ENCODE measurements around the gene TM2D3.

The TM2D3 gene

GRCh38 chr15:101614761-101615160 is 37.4 kb downstream of the TM2D3 start:
- Mint-ChIP-seq H3K4me1 (peaks cover 95% of the 10 kb centered on the region), H3K27me3 (ENCODE audit: low read depth, poor library complexity) (peaks cover 16% of the 10 kb centered on the region), H3K27ac (no peak overlapping the region), H3K9me3 (no peaks in the 10 kb centered on the region), H3K36me3 (ENCODE audit: low read depth) (no peaks in the 10 kb centered on the region), H3K4me3 (no peak overlapping the region)
- TF ChIP-seq, protein P1, sequence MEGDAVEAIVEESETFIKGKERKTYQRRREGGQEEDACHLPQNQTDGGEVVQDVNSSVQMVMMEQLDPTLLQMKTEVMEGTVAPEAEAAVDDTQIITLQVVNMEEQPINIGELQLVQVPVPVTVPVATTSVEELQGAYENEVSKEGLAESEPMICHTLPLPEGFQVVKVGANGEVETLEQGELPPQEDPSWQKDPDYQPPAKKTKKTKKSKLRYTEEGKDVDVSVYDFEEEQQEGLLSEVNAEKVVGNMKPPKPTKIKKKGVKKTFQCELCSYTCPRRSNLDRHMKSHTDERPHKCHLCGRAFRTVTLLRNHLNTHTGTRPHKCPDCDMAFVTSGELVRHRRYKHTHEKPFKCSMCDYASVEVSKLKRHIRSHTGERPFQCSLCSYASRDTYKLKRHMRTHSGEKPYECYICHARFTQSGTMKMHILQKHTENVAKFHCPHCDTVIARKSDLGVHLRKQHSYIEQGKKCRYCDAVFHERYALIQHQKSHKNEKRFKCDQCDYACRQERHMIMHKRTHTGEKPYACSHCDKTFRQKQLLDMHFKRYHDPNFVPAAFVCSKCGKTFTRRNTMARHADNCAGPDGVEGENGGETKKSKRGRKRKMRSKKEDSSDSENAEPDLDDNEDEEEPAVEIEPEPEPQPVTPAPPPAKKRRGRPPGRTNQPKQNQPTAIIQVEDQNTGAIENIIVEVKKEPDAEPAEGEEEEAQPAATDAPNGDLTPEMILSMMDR (IDR thresholded peaks at IDR 0.05), result no peak
- DNase-seq, result no peak

DNA sequence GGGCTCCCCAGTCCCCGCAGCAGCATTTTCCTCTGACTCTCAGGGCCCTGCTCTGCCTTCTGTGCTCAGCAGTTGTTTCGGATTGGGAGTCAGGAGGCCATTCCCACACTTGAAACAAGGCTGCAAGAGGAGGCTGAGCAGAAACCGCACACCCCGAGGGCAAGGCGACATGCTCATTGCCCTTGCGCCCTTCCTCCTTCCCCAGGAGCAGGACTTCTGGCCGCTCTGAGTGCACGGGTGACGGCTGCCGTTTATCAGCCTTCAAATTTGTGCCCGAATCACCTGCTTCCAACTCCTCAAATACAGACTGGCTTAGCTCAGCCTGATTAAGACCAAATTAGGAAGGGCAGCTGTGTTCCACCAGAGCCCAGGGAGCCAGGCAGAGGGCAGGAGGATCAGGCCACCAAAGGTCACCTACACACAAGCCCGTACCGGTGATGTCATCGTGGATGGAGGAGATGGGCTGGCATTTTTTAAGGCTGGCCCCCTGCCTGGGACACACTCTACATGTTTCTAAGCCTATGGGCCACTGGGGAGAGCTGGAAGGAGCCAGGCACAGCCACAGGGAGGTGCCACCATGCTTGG is 38.1 kb downstream of the TM2D3 start:
- Mint-ChIP-seq H3K27me3 (ENCODE audit: low read depth, poor library complexity) (peaks cover 16% of the 10 kb centered on the region), H3K4me3 (no peak overlapping the region), H3K27ac (peak overlapping the region; percentile 85), H3K36me3 (ENCODE audit: low read depth) (no peaks in the 10 kb centered on the region), H3K4me1 (peaks cover 90% of the 10 kb centered on the region), H3K9me3 (no peaks in the 10 kb centered on the region)
- no peak for DNase-seq
- TF ChIP-seq, protein P1 (IDR thresholded peaks at IDR 0.05), result no peak

- peak overlapping the region; percentile 54 for H3K4me3 Mint-ChIP-seq
- no peak for DNase-seq
- TF ChIP-seq, protein P1 (IDR thresholded peaks at IDR 0.05), result no peak
- H3K27ac Mint-ChIP-seq, result peak overlapping the region; percentile 94
- peaks cover 83% of the 10 kb centered on the region for H3K4me1 Mint-ChIP-seq
- H3K36me3 Mint-ChIP-seq (ENCODE audit: low read depth), result no peaks in the 10 kb centered on the region
- H3K9me3 Mint-ChIP-seq, result no peaks in the 10 kb centered on the region
- peaks cover 16% of the 10 kb centered on the region for H3K27me3 Mint-ChIP-seq (ENCODE audit: low read depth, poor library complexity)
These were observed 38.8 kb downstream of the TM2D3 start for GRCh38 chr15:101613130-101614000.

GRCh38 chr15:101612676-101613075 is 39.5 kb downstream of the TM2D3 start:
- H3K4me1 Mint-ChIP-seq, result peaks cover 77% of the 10 kb centered on the region

GRCh38 chr15:101611580-101612299 is 40.4 kb downstream of the TM2D3 start:
- TF ChIP-seq, protein P1 (IDR thresholded peaks at IDR 0.05), result no peak
- Mint-ChIP-seq H3K27ac (no peak overlapping the region), H3K4me1 (peaks cover 68% of the 10 kb centered on the region), H3K27me3 (ENCODE audit: low read depth, poor library complexity) (peaks cover 10% of the 10 kb centered on the region), H3K4me3 (no peak overlapping the region), H3K9me3 (no peaks in the 10 kb centered on the region), H3K36me3 (ENCODE audit: low read depth) (no peaks in the 10 kb centered on the region)
- DNase-seq, result no peak

More at GRCh38 chr15:101612676-101613075, 39.5 kb downstream of the TM2D3 start:
- no peak overlapping the region for H3K27ac Mint-ChIP-seq
- no peak for DNase-seq
- peaks cover 13% of the 10 kb centered on the region for H3K27me3 Mint-ChIP-seq (ENCODE audit: low read depth, poor library complexity)
- H3K36me3 Mint-ChIP-seq (ENCODE audit: low read depth), result no peaks in the 10 kb centered on the region
- TF ChIP-seq, protein P1 (IDR thresholded peaks at IDR 0.05), result no peak
- H3K4me3 Mint-ChIP-seq, result no peak overlapping the region
- H3K9me3 Mint-ChIP-seq, result no peaks in the 10 kb centered on the region
